Keratinocyte (primary cell): ENCODE measurements around the gene HDAC9. TPM values are rescaled to one million over a fixed set of nuclear protein-coding genes. Genes with fewer than 3 reads are reported as not detected.

Experiments
- DNase-seq: peaks from one replicate; pipeline ENCODE4 v3.0.0-alpha.2; 2011; ENCODE audit warnings: low read depth, missing footprints, low spot score
- FAIRE-seq: peaks from 2 replicates; lab custom pipeline; 2011; peaks lifted over from hg19 to GRCh38; lab: Jason Lieb, UNC
- H2AFZ ChIP-seq: 2 replicates; pipeline ENCODE4 v1.6.0; 2012; ENCODE audit warnings: low read length, control low read depth, inconsistent platforms; ENCODE audit not compliant: control insufficient read depth
- H3K27ac ChIP-seq: 2 replicates; pipeline ENCODE4 v1.5.1; 2011; ENCODE audit warnings: low read length; ENCODE audit not compliant: control insufficient read depth, insufficient read depth
- H3K27me3 ChIP-seq: 3 replicates; pipeline ENCODE4 v1.6.0; 2011; ENCODE audit warnings: low read length; ENCODE audit not compliant: control insufficient read depth, insufficient read depth; ENCODE audit errors: extremely low read depth
- H3K36me3 ChIP-seq, 2 experiments: 2 replicates in 1 of 2; 3 replicates in 1 of 2; pipeline ENCODE4 v1.5.1; 2011; ENCODE audit warnings: low read length in 2 of 2, mild to moderate bottlenecking in 1 of 2; ENCODE audit not compliant: control insufficient read depth in 2 of 2, insufficient read depth in 2 of 2; ENCODE audit errors: extremely low read depth in 1 of 2
- H3K4me1 ChIP-seq: 3 replicates; pipeline ENCODE4 v1.5.1; 2011; ENCODE audit warnings: low read length; ENCODE audit not compliant: control insufficient read depth, insufficient read depth; ENCODE audit errors: extremely low read depth
- H3K4me2 ChIP-seq: 3 replicates; pipeline ENCODE4 v1.6.0; 2011; ENCODE audit warnings: low read depth, low read length; ENCODE audit not compliant: control insufficient read depth, insufficient read depth; ENCODE audit errors: extremely low read depth
- H3K4me3 ChIP-seq, 3 experiments: fragments of 200-600 bp in 1 of 3; sonication (generic) in 1 of 3; 2 replicates in 2 of 3; 3 replicates in 1 of 3; pipeline ENCODE4 v1.5.1; 2011 to 2016; ENCODE audit warnings: low read length in 3 of 3, mild to moderate bottlenecking in 3 of 3, control low read depth in 2 of 3, inconsistent platforms in 1 of 3, low read depth in 1 of 3, mixed read lengths in 1 of 3, mixed run types in 1 of 3, moderate library complexity in 1 of 3; ENCODE audit not compliant: control insufficient read depth in 2 of 3, insufficient read depth in 2 of 3; ENCODE audit errors: extremely low read depth in 1 of 3
- H3K79me2 ChIP-seq: 2 replicates; pipeline ENCODE4 v1.6.0; 2012; ENCODE audit warnings: low read length; ENCODE audit not compliant: control insufficient read depth, insufficient read depth
- H3K9ac ChIP-seq: 3 replicates; pipeline ENCODE4 v1.6.0; 2011; ENCODE audit warnings: low read length; ENCODE audit not compliant: control insufficient read depth, insufficient read depth; ENCODE audit errors: extremely low read depth
- H3K9me1 ChIP-seq: 3 replicates; pipeline ENCODE4 v1.6.0; 2011; ENCODE audit warnings: low read length; ENCODE audit not compliant: control insufficient read depth, insufficient read depth; ENCODE audit errors: extremely low read depth
- H3K9me3 ChIP-seq: 2 replicates; pipeline ENCODE4 v1.5.1; 2012; ENCODE audit warnings: low read depth, low read length; ENCODE audit not compliant: control insufficient read depth
- H4K20me1 ChIP-seq: 3 replicates; pipeline ENCODE4 v1.6.0; 2011; ENCODE audit warnings: low read length; ENCODE audit not compliant: control insufficient read depth, insufficient read depth; ENCODE audit errors: extremely low read depth
- CTCF ChIP-seq, 3 experiments: IDR thresholded peaks in 1 of 3; conservative IDR thresholded peaks in 1 of 3; optimal IDR thresholded peaks in 1 of 3; 2 replicates in 2 of 3; 3 replicates in 1 of 3; pipeline versions ENCODE3 to v1.5.1; 2011; ENCODE audit warnings: low read length in 3 of 3, mild to moderate bottlenecking in 3 of 3, moderate library complexity in 2 of 3, control low read depth in 1 of 3, inconsistent platforms in 1 of 3; ENCODE audit not compliant: insufficient read depth in 2 of 3; ENCODE audit errors: extremely low read depth in 1 of 3
- EZH2 ChIP-seq: IDR thresholded peaks from one replicate; pipeline ENCODE4 v1.6.1; 2012; ENCODE audit warnings: inconsistent platforms, mild to moderate bottlenecking, low read length, moderate library complexity
- dilution Hi-C: fragments of 300-500 bp; cut with MboI; formaldehyde crosslinking; loops from one replicate; pipeline ENCODE4 v1.7.0; 2020; ENCODE audit warnings: low sequenced_read_pairs; ENCODE audit not compliant: extremely low pct_ligation_motif_present
- polyA plus RNA-seq, 5 experiments: library from polyadenylated mRNA; depleted of rRNA in 3 of 5; stranded (reverse) in 3 of 5; stranded (forward) in 1 of 5; unstranded in 1 of 5; fragments of >200 nt; gene quantifications; 1 replicate in 1 of 5; 2 replicates in 3 of 5; 3 replicates in 1 of 5; pipeline versions ENCODE4 v1.2.1 to v1.2.3, GENCODE V29; 2011 to 2012; ENCODE audit warnings: missing spikeins in 2 of 5, low read depth in 1 of 5, low replicate concordance in 1 of 5

HDAC9 gene
- polyA plus RNA-seq, 1 donor (not counting 4 experiments of a cell fraction or from before 2014, with no cell fraction given), result 24.6 TPM

GRCh38 chr7:18996583-18996982, 501.0 kb downstream of the HDAC9 start:
- Histone ChIP-seq H3K36me3 (no peaks in the 10 kb centered on the region), H3K9me3 (no peaks in the 10 kb centered on the region), H3K4me3 (no peak overlapping the region), H3K9me1 (no peaks in the 10 kb centered on the region), H3K27me3 (no peaks in the 10 kb centered on the region), H3K9ac (no peak overlapping the region), H3K79me2 (no peaks in the 10 kb centered on the region), H3K4me2 (no peak overlapping the region), H3K27ac (no peak overlapping the region), H3K4me1 (no peaks in the 10 kb centered on the region), H4K20me1 (no peaks in the 10 kb centered on the region), H2AFZ (no peak overlapping the region)
- dilution Hi-C loops, result no loop called here
- FAIRE-seq, result no peak
- TF ChIP-seq EZH2 (no peak), CTCF (optimal IDR thresholded peaks at IDR 0.05 in 1 of 3, IDR thresholded peaks at IDR 0.05 in 1 of 3, conservative IDR thresholded peaks at IDR 0.05 in 1 of 3; ENCODE audit: extremely low read depth in 1 of 3, insufficient read depth in 2 of 3, low read length in 3 of 3) (no peak)
- no peak for DNase-seq

- Histone ChIP-seq H3K9me3 (no peaks in the 10 kb centered on the region), H3K4me1 (no peaks in the 10 kb centered on the region), H3K4me3 (no peak overlapping the region), H4K20me1 (no peaks in the 10 kb centered on the region), H3K9me1 (no peaks in the 10 kb centered on the region), H3K36me3 (no peaks in the 10 kb centered on the region), H3K27me3 (no peaks in the 10 kb centered on the region), H2AFZ (no peak overlapping the region), H3K79me2 (no peaks in the 10 kb centered on the region), H3K27ac (no peak overlapping the region), H3K9ac (no peak overlapping the region), H3K4me2 (no peak overlapping the region)
- dilution Hi-C loops, result no loop called here
- DNase-seq (no peak), FAIRE-seq (no peak)
- TF ChIP-seq EZH2, result no peak
- TF ChIP-seq CTCF (optimal IDR thresholded peaks at IDR 0.05 in 1 of 3, IDR thresholded peaks at IDR 0.05 in 1 of 3, conservative IDR thresholded peaks at IDR 0.05 in 1 of 3; ENCODE audit: extremely low read depth in 1 of 3, insufficient read depth in 2 of 3, low read length in 3 of 3), result no peak
Measured at GRCh38 chr7:18997477-18998150, 502.1 kb downstream of the HDAC9 start.
